Kidney tubule cell (primary cell): ENCODE results near the gene OR4D6.
"Not testable (repeated sequence)": the region's sequence is repeated elsewhere in the genome, so short reads cannot be mapped to it uniquely, and the experiment has no call there.

Source experiments
- DNase-seq: peaks from one replicate; pipeline ENCODE4 v3.0.0-alpha.2; 2018; ENCODE audit warnings: low spot score

OR4D6 gene

GRCh38 chr11:59456661-59457060, at the start of gene OR4D6:
OR4D6 (plus strand) TSS chr11:59456961; CDS start chr11:59456961, 0 bp downstream.
- DNase-seq, result no peak

- no peak for DNase-seq
Observed at GRCh38 chr11:59413646-59414045, 43.1 kb upstream of the OR4D6 start.

DNA sequence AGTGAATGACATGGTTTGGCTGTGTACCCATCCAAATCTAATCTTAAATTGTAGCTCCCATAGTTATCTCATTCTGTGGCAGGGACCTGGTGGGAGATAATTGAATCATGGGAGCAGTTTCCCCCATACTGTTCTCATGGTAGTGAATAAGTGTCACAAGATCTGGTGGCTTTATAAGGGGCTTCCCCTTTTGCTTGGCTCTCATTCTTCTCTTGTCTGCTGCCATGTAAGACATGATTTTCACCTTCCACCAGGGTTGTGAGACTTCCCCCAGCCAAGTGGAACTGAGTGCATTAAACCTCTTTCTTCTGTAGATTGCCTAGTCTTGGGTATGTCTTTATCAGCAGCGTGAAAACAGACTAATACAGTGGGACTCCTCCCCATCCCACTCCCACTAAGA, 41.6 kb upstream of the OR4D6 start:
- DNase-seq, result no peak

- no peak for DNase-seq
Observed at GRCh38 chr11:59416613-59417012, 40.1 kb upstream of the OR4D6 start.

- DNase-seq, result no peak
Observed at GRCh38 chr11:59417023-59417422, 39.7 kb upstream of the OR4D6 start.

GRCh38 chr11:59418156-59418555, 38.6 kb upstream of the OR4D6 start:
- no peak for DNase-seq

DNA sequence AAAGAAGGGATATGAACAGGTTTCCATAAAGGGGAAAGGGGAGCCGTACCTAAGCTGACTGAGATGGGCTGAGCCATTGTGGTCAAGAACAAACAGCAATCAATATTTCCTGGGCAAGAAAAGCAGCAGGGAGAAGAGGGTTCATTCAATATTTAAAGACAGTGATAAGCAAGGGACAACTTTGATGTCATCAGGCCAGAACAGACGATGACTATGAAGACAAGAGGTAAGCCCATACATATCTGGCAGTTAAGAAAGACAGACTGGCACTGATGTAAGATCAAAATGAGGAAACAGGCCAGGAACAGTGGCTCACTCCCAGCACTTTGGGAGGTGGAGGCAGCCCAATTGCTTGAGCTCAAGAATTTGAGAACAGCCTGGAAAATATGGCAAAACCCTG, 32.9 kb upstream of the OR4D6 start:
- DNase-seq, result no peak

DNA sequence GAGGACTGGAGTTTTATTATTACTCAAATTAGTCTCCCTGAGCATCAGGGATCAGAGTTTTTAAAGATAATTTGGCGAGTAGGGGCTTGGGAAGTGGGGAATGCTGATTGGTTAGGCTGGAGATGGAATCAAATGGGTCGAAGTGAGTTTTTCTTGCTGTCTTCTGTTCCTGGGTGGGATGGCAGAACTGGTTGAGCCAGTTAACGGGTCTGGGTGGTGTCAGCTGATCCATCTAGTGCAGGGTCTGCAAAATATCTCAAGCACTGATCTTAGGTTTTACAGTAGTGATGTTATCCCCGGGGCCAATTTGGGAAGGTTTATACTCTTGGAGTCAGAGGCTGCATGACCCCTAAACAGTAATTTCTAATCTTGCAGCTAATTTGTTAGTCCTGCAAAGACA, 31.6 kb upstream of the OR4D6 start:
- no peak for DNase-seq

DNA sequence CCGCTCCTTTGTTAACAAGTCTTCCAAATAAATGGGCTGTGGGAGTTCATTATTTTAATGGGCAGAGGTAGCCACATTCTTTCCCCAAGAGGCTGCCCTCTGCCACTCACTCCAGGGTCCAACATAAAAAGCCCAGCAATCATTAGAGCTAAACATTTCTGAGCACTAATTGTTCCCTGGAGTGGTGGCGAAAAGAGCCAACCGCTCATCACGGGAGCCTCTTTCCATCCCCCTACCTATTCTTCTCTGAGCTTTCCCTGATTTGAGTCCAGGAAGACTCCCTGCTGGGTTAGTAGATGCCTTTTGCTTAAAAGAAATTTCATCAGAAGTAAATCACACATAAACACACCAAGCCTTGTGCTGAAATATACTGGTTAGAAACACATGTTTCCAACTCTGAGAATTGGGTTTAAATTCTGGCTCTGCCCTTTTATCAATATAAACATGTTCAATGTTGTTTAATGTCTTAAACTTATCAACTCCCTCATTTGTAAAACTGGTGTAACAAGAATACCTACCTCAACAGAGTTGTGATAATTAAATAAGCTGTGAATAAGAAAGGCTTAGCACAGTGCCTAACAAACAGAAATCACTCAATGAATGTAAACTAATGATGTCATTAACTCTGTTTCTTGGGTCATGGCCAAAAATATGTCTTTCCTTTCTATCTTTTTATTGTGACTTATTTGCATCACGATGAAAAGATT, 30.2 kb upstream of the OR4D6 start, which contains the start of gene OR5A2:
OR5A2 (minus strand) TSS at position 53 of the 707 bp plus-strand sequence. CDS start 3,460 bp downstream, outside the sequence.
- no peak for DNase-seq

DNA sequence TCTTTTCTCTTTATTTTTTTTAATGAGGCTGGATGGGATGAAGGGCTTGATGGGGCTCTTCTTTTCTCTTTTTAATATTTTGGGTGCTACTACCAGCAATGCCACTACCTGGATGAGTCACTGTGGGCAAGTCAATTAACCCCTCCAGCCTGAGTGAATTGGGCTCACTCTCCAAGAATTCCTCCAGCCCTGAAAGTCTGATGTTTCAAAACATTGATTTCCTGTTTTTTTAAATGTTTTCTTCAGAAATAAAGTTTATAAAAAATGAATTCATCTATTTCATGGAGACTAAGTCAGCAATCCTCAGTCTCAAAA, 29.7 kb upstream of the OR4D6 start:
- DNase-seq, result no peak

GRCh38 chr11:59429924-59430516, 26.7 kb upstream of the OR4D6 start:
- peak; percentile 53 for DNase-seq

- DNase-seq, result no peak
Observed at GRCh38 chr11:59436169-59436568, 20.6 kb upstream of the OR4D6 start, which contains the start of gene OR5A1. OR5A1 (plus strand) TSS chr11:59436469; CDS start chr11:59443169, 6,700 bp downstream.

- DNase-seq, result no peak
Observed at GRCh38 chr11:59437770-59438169, 19.0 kb upstream of the OR4D6 start.

DNA sequence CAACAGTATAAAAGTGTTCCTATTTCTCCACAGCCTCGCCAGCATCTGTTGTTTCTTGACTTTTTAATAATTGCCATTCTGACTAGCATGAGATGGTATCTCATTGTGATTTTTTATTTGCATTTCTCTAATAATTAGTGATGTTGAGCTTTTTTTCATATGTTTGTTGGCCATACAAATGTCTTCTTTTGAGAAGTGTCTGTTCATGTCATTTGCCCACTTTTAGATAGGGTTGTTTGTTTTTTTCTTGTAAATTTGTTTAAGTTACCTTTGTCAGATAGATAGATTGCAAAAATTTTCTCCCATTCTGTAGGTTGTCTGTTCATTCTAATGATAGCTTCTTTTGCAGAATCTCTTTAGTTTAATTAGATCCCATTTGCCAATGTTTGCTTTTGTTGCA, 11.1 kb upstream of the OR4D6 start:
- not testable (repeated sequence) for DNase-seq

- DNase-seq, result no peak
Observed at GRCh38 chr11:59448484-59448883, 8.3 kb upstream of the OR4D6 start.

DNA sequence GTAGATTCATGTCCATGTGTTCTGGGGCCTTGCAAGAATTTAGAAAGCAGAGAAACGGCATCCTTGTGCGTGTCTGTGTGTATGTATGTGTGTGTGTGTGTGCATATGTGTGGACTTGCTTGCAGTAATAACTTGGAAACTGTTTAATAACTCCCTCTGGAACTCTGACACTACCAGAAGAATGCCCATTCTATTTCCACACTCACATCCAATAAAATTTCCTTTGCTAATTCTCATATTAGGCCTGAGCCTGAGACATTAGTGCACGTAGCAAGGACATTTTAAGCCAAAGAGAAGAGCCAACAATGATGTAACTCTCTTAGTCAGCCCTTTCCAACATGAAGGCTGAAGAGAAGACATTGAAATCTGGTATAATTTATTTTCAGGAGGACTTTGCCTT, 3.2 kb downstream of the OR4D6 start:
- DNase-seq, result no peak

- no peak for DNase-seq
Observed at GRCh38 chr11:59463190-59463641, 6.5 kb downstream of the OR4D6 start.

DNA sequence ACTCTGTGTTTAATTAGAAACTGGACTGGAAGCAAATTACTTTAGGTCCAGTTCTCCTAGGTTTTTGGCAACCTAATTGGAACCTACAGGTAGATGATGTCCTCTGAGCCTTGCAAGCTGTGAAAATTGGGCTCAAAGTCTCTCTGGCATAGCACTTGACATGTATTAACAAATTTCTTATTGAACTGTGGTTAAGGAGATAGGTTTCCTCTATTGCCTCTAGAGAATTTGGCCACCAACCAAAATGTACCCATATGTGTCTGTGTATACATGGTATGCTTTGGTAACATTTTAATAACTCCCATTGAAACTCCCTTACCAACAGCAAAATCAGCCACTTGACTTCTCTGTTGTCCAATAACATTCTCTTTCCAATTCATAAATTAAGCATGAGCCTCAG, 16.3 kb downstream of the OR4D6 start, which contains the start of gene OR4D10:
OR4D10 (plus strand) TSS at position 301 of the 400 bp plus-strand sequence. CDS start 4,115 bp downstream, outside the sequence.
- DNase-seq, result no peak

DNA sequence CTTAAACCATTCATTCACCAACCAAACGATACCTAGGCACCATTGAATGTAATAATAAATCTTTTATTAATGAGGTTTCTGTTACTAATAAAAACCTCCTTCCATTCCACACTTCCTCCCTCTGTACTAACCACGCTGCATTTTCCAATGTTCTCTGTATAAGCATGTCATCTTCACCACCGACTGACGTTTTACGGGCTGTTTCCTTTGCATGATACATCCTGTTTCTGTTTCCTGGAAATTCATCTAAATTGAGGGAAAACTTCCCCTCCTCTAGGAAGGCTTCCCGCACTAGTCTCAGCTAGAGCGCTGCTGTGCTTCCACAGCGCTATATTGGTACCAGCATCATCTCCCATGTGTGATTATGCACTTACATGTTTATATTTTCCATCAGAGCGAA, 18.4 kb downstream of the OR4D6 start:
- no peak for DNase-seq

DNA sequence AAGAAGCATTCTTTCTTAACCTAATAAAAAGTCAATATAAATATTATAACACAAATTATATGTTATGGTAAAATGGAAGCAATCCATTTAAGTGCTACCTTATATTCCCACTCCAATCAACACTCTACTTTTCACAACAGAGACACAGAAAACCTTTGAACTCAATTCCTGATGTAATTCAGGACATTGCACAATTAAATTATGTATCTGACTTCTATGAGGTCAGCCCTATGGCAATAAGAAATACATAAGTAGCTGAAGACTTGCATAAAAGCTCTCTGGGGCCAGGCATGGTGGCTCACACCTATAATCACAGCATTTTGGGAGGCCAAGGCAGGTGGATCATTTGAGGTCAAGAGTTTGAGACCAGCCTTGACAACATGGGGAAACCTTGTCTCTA, 23.1 kb downstream of the OR4D6 start:
- no peak for DNase-seq

- DNase-seq, result no peak
Observed at GRCh38 chr11:59480359-59480758, 23.6 kb downstream of the OR4D6 start.

GRCh38 chr11:59501931-59502330, 45.2 kb downstream of the OR4D6 start:
- no peak for DNase-seq

DNA sequence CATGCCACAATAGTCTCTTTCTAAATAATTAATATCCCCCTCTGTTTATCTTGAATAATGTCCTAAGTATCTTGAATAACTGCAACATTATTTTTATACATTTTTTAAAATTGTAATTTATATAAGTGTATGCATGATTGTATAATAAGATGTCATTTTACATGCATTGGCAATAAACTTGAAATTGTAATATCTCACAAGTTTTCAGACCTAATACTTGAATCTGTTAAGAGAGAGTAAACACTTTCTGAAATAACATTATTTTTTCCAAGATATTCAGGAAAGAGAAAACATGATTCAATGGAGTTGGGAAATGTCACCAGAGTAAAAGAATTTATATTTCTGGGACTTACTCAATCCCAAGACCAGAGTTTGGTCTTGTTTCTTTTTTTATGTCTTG, 46.5 kb downstream of the OR4D6 start, which contains the start of gene OR4D11:
OR4D11 (plus strand) TSS at position 301 of the 400 bp plus-strand sequence; CDS start at position 301, 0 bp downstream.
- DNase-seq, result no peak
